ENCODE measurements around the gene EXOC3. TPM values are rescaled to one million over a fixed set of nuclear protein-coding genes. Genes with fewer than 3 reads are reported as not detected.

EXOC3 gene
- total and polyA plus RNA-seq, 2 experiments from 2014 or later = 39.9 to 40.9 TPM

DNA sequence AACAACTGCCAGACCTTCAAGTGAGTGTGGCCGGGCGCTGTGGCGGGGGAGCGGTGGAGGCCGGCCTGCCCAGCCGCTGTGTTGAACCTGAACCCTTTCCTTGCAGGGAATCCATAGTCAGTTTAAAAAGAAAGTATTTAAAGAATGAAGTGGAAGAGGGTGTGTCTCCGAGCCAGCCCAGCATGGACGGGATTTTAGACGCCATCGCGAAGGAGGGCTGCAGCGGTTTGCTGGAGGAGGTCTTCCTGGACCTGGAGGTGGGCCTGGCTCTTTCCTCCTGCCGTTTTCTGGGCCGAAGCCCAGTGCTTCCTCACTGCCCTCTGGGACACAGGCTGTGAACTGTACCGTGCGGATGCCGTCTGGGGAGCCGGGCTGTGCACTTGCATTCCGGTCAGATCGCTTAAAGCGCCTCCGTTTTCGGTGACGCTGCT is 19.1 kb downstream of the EXOC3 start:
- Histone ChIP-seq H3K9ac (no peak overlapping the region), H3K27ac (no peak overlapping the region), H3K36me3 (ENCODE audit: low read depth) (peaks cover 18% of the 10 kb centered on the region; the same call in 1 of the 2 replicates), H3K79me2 (ENCODE audit: insufficient read depth) (peaks cover 32% of the 10 kb centered on the region), H3K9me3 (ENCODE audit: low read depth) (no peaks in the 10 kb centered on the region), H3F3A (ENCODE audit: insufficient read depth) (peaks cover 10% of the 10 kb centered on the region), H3K4me1 (ENCODE audit: insufficient read depth) (peaks cover 10% of the 10 kb centered on the region), H3K4me3 (no peak overlapping the region), H3K9me2 (ENCODE audit: insufficient read depth) (no peaks in the 10 kb centered on the region), H3K4me2 (ENCODE audit: unreplicated experiment) (no peak overlapping the region), H2AFZ (no peak overlapping the region), H3K27me3 (replicated peaks; ENCODE audit: insufficient read depth) (no peaks in the 10 kb centered on the region), H4K20me1 (ENCODE audit: insufficient read depth) (no peaks in the 10 kb centered on the region)
- in situ Hi-C loops (cut with MboI) = no loop called here
- TF ChIP-seq EZH2 (IDR thresholded peaks at IDR 0.05; ENCODE audit: insufficient read depth, poor library complexity, severe bottlenecking) (no peak), EZH2phosphoT487 (IDR thresholded peaks at IDR 0.05; ENCODE audit: insufficient read depth, low read depth) (no peak)
- DNase-seq = no peak
- WGBS, 2 experiments (ENCODE audit: low coverage in 1 of 2, low lambda C conversion rate in 2 of 2, missing lambda C conversion rate in 2 of 2) = 97 to 98% methylated on average over 24 of the region's 24 CpGs

DNA sequence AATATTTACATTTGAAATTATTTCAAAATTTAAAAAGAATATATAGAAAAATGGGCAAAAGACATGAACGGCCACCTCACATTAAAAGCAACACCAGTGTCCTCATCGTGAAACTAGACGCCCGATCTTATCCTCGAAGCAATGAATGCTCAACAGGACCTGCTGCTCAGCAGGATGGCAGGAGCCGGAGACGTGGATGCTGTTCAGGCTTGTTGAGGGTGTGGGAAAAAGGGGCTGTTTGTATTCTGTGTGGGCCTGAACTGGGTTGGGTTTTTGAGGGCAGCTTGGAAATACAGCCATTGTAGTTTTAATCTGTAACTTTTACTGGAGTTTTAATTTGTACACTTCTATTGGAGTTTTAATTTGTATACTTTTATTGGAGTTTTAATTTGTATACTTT is 20.3 kb downstream of the EXOC3 start:
- Histone ChIP-seq H3K27ac (no peak overlapping the region), H3K9me3 (ENCODE audit: low read depth) (no peaks in the 10 kb centered on the region), H3K36me3 (ENCODE audit: low read depth) (peaks cover 10% of the 10 kb centered on the region; the same call in 1 of the 2 replicates), H3K79me2 (ENCODE audit: insufficient read depth) (peaks cover 20% of the 10 kb centered on the region), H3K9ac (no peak overlapping the region), H3F3A (ENCODE audit: insufficient read depth) (peaks cover 4% of the 10 kb centered on the region), H3K4me2 (ENCODE audit: unreplicated experiment) (no peak overlapping the region), H4K20me1 (ENCODE audit: insufficient read depth) (no peaks in the 10 kb centered on the region), H2AFZ (no peak overlapping the region), H3K27me3 (replicated peaks; ENCODE audit: insufficient read depth) (no peaks in the 10 kb centered on the region), H3K4me1 (ENCODE audit: insufficient read depth) (peaks cover 10% of the 10 kb centered on the region), H3K4me3 (no peak overlapping the region), H3K9me2 (ENCODE audit: insufficient read depth) (no peaks in the 10 kb centered on the region)
- TF ChIP-seq EZH2phosphoT487 (IDR thresholded peaks at IDR 0.05; ENCODE audit: insufficient read depth, low read depth) = no peak
- TF ChIP-seq EZH2 (IDR thresholded peaks at IDR 0.05; ENCODE audit: insufficient read depth, poor library complexity, severe bottlenecking) = no peak
- in situ Hi-C loops (cut with MboI) = no loop called here
- 82 to 85% methylated on average over 7 of the region's 7 CpGs for WGBS, 2 experiments (ENCODE audit: low coverage in 1 of 2, low lambda C conversion rate in 2 of 2, missing lambda C conversion rate in 2 of 2)
- DNase-seq = no peak

DNA sequence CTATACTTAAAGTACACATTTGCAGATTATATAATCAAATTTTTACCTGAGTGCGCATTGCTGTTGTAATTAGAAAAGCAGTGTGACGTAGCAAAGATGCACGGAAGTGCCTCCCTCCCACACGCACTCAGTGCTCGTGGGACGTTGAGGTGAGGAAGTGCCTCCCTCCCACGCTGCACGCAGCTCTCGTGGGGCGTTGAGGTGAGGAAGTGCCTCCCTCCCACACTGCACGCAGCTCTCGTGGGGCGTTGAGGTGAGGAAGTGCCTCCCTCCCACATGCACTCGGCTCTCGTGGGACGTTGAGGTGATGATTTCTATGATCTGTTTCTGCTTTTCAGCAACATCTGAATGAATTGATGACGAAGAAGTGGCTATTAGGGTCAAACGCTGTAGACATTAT is 21.0 kb downstream of the EXOC3 start:
- no peak for TF ChIP-seq EZH2 (IDR thresholded peaks at IDR 0.05; ENCODE audit: insufficient read depth, poor library complexity, severe bottlenecking)
- no peak for TF ChIP-seq EZH2phosphoT487 (IDR thresholded peaks at IDR 0.05; ENCODE audit: insufficient read depth, low read depth)
- no peak overlapping the region for H3K4me3 ChIP-seq
- H4K20me1 ChIP-seq (ENCODE audit: insufficient read depth) = no peaks in the 10 kb centered on the region
- H3K79me2 ChIP-seq (ENCODE audit: insufficient read depth) = peaks cover 16% of the 10 kb centered on the region; the same call in 1 of the 2 replicates
- no peaks in the 10 kb centered on the region for H3K9me3 ChIP-seq (ENCODE audit: low read depth)
- peaks cover 10% of the 10 kb centered on the region; the same call in 1 of the 2 replicates for H3K36me3 ChIP-seq (ENCODE audit: low read depth)
- no peaks in the 10 kb centered on the region; the same call in 1 of the 2 replicates for H3F3A ChIP-seq (ENCODE audit: insufficient read depth)
- no peak for DNase-seq
- H3K4me2 ChIP-seq (ENCODE audit: unreplicated experiment) = no peak overlapping the region
- H3K27ac ChIP-seq = no peak overlapping the region
- H3K27me3 ChIP-seq (replicated peaks; ENCODE audit: insufficient read depth) = no peaks in the 10 kb centered on the region
- 89 to 94% methylated on average over 16 to 18 of the region's 18 CpGs for WGBS, 2 experiments (ENCODE audit: low coverage in 1 of 2, low lambda C conversion rate in 2 of 2, missing lambda C conversion rate in 2 of 2)
- H3K9ac ChIP-seq = no peak overlapping the region
- in situ Hi-C loops (cut with MboI) = no loop called here
- peaks cover 4% of the 10 kb centered on the region for H3K4me1 ChIP-seq (ENCODE audit: insufficient read depth)
- H2AFZ ChIP-seq = no peak overlapping the region
- H3K9me2 ChIP-seq (ENCODE audit: insufficient read depth) = no peaks in the 10 kb centered on the region

DNA sequence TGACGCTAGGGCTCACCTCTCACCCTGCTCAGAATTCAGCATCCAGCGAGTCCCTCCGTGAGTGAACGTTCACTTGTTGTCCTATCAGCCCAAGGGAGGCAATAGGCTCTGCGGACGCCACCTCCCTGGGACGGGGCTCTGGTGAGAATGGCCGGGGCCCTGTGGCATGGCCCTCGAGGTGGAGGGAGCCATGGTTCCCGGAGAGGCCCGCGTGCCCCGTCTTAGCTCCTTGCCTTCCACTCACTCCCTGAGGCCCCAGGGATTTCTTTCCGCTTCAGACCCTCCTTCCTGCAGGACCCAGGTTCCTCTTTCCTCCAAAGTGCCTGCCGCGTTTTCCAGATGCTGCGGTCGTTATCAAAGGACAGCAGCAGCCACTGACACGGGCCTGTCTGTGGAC is 21.5 kb downstream of the EXOC3 start:
- Histone ChIP-seq H2AFZ (no peak overlapping the region), H3K79me2 (ENCODE audit: insufficient read depth) (peaks cover 15% of the 10 kb centered on the region; the same call in 1 of the 2 replicates), H3K9me3 (ENCODE audit: low read depth) (no peaks in the 10 kb centered on the region), H3K27ac (no peak overlapping the region), H4K20me1 (ENCODE audit: insufficient read depth) (no peaks in the 10 kb centered on the region), H3K9me2 (ENCODE audit: insufficient read depth) (no peaks in the 10 kb centered on the region), H3K9ac (no peak overlapping the region), H3K36me3 (ENCODE audit: low read depth) (peaks cover 10% of the 10 kb centered on the region; the same call in 1 of the 2 replicates), H3K27me3 (replicated peaks; ENCODE audit: insufficient read depth) (no peaks in the 10 kb centered on the region), H3K4me1 (ENCODE audit: insufficient read depth) (no peaks in the 10 kb centered on the region; the same call in 1 of the 2 replicates), H3K4me3 (no peak overlapping the region), H3F3A (ENCODE audit: insufficient read depth) (no peaks in the 10 kb centered on the region; the same call in 1 of the 2 replicates), H3K4me2 (ENCODE audit: unreplicated experiment) (no peak overlapping the region)
- 90 to 96% methylated on average over 15 to 19 of the region's 19 CpGs for WGBS, 2 experiments (ENCODE audit: low coverage in 1 of 2, low lambda C conversion rate in 2 of 2, missing lambda C conversion rate in 2 of 2)
- no peak for DNase-seq
- TF ChIP-seq EZH2phosphoT487 (IDR thresholded peaks at IDR 0.05; ENCODE audit: insufficient read depth, low read depth) = no peak
- TF ChIP-seq EZH2 (IDR thresholded peaks at IDR 0.05; ENCODE audit: insufficient read depth, poor library complexity, severe bottlenecking) = no peak
- in situ Hi-C loops (cut with MboI) = no loop called here

Data from GM23248 (cell line).